H1 (cell line): ENCODE data around the gene PTTG1IP2.

Experiments
- POLR2A ChIP-seq, 2 experiments: IDR thresholded peaks; 1 replicate in 1 of 2; 2 replicates in 1 of 2; pipeline ENCODE4 v1.6.1; 2011; ENCODE audit warnings: low read depth in 2 of 2, low read length in 2 of 2, mild to moderate bottlenecking in 2 of 2; ENCODE audit errors: control extremely low read depth in 1 of 2
- RXRA ChIP-seq: IDR thresholded peaks from 2 replicates; pipeline ENCODE4 v1.6.1; 2011; ENCODE audit warnings: low read depth, mild to moderate bottlenecking, low read length, moderate library complexity; ENCODE audit not compliant: insufficient read depth

DNA sequence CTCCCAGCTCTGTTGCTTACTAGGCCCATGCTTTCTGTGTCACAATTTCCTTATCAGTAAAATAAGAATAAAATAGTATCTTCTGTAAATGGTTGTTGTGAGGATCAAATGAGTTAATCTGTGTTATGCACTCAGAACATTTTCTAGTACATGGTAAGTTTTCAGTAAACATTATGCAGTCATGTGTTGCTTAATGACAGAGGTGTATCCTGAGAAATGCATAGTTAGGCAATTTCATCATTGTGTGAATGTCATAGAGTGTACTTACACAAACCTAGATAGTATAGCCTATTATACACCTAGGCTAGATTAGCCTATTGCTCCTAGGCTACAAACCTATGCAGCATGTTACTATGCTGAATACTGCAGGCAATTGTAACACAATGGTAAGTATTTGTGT, 4.4 kb downstream of the PTTG1IP2 start:
- TF ChIP-seq RXRA (no peak), POLR2A (IDR thresholded peaks at IDR 0.05; ENCODE audit: control extremely low read depth in 1 of 2, low read depth in 2 of 2, low read length in 2 of 2) (no peak)
